ENCODE data around the gene FAF1.
"Not testable (repeated sequence)": the region's sequence is repeated elsewhere in the genome, so short reads cannot be mapped to it uniquely, and the experiment has no call there.

Gene FAF1

DNA sequence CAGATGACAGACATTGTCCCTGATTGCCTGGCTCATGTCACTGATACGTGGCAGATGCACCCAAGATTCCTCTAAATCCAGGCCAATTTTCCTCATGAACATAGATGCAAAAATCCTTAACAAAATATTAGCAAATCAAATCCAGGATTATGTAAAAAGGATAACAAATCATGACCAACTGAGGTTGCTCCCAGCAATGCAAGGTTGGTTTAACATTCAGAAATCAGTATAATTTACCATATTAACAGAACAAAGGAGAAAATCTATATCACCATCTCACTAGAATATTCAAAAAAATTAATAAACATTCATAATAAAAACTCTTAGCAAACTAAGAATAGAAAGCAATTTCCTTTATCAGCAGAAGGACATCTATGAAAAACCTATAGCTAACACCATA is 39.7 kb downstream of the FAF1 start:
- TF ChIP-seq, protein P1, sequence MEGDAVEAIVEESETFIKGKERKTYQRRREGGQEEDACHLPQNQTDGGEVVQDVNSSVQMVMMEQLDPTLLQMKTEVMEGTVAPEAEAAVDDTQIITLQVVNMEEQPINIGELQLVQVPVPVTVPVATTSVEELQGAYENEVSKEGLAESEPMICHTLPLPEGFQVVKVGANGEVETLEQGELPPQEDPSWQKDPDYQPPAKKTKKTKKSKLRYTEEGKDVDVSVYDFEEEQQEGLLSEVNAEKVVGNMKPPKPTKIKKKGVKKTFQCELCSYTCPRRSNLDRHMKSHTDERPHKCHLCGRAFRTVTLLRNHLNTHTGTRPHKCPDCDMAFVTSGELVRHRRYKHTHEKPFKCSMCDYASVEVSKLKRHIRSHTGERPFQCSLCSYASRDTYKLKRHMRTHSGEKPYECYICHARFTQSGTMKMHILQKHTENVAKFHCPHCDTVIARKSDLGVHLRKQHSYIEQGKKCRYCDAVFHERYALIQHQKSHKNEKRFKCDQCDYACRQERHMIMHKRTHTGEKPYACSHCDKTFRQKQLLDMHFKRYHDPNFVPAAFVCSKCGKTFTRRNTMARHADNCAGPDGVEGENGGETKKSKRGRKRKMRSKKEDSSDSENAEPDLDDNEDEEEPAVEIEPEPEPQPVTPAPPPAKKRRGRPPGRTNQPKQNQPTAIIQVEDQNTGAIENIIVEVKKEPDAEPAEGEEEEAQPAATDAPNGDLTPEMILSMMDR (IDR thresholded peaks at IDR 0.05; ENCODE audit: low read depth, low read length) = no peak
- DNase-seq (ENCODE audit: extremely low read depth, low read depth) = no peak

GRCh38 chr1:50917138-50918137 is 42.6 kb downstream of the FAF1 start:
- DNase-seq (ENCODE audit: extremely low read depth, low read depth) = no peak
- TF ChIP-seq, protein P1 (IDR thresholded peaks at IDR 0.05; ENCODE audit: low read depth, low read length) = no peak

GRCh38 chr1:50915621-50916020 is 44.4 kb downstream of the FAF1 start:
- DNase-seq (ENCODE audit: extremely low read depth, low read depth) = no peak
- TF ChIP-seq, protein P1 (IDR thresholded peaks at IDR 0.05; ENCODE audit: low read depth, low read length) = no peak

- DNase-seq (ENCODE audit: extremely low read depth, low read depth) = no peak
- TF ChIP-seq, protein P1 (IDR thresholded peaks at IDR 0.05; ENCODE audit: low read depth, low read length) = no peak
These were observed 46.1 kb downstream of the FAF1 start for GRCh38 chr1:50913954-50914353.

DNA sequence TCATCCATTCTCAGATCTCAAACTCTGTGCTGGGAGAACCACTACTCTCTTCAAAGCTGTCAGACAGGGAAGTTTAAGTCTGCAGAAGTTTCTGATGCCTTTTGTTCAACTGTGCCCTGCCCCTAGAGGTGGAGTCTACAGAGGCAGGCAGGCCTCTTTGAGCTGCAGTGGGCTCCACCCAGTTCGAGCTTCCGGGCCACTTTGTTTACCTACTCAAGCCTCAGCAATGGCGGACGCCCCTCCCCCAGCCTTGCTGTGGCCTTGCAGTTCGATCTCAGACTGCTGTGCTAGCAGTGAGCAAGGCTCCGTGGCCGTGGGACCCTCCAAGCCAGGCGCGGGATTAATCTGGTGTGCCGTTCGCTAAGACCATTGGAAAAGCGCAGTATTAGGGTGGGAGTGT is 49.7 kb downstream of the FAF1 start:
- DNase-seq (ENCODE audit: extremely low read depth, low read depth) = not testable (repeated sequence)

DNA sequence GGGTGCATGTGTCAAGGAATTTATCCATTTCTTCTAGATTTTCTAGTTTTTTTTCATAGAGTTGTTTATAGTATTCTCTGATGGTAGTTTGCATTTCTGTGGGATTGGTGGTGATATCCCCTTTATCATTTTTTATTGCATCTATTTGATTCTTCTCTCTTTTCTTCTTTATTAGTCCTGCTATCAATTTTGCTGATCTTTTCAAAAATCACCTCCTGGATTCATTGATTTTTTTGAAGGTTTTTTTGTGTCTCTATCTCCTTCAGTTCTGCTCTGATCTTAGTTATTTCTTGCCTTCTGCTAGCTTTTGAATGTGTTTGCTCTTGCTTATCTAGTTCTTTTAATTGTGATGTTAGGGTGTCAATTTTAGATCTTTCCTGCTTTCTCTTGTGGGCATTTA is 52.5 kb downstream of the FAF1 start:
- DNase-seq (ENCODE audit: extremely low read depth, low read depth) = not testable (repeated sequence)

GRCh38 chr1:50906050-50906449 is 54.0 kb downstream of the FAF1 start:
- DNase-seq (ENCODE audit: extremely low read depth, low read depth) = not testable (repeated sequence)

DNA sequence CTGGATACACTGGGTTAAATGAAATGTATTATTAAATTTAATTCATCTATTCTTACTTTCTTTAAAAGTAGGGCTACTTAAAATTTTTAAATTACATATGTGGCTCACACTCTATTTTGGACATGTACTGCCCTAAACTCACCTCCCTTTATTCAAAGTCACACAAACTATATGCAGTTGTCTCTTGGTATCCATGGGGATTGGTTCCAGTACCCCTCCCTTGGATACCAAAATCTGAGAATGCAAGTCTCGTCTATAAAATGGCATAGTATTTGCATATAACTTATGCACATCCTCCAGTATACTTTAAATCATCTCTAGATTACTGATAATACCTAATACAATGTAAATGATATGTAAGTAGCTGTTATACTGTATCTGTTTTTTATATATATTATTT is 57.6 kb downstream of the FAF1 start:
- no peak for DNase-seq (ENCODE audit: extremely low read depth, low read depth)
- TF ChIP-seq, protein P1 (IDR thresholded peaks at IDR 0.05; ENCODE audit: low read depth, low read length) = no peak

- DNase-seq (ENCODE audit: extremely low read depth, low read depth) = no peak
- TF ChIP-seq, protein P1 (IDR thresholded peaks at IDR 0.05; ENCODE audit: low read depth, low read length) = no peak
These were observed 58.2 kb downstream of the FAF1 start for GRCh38 chr1:50901872-50902271.
